Central memory CD4-positive, alpha-beta T cell (primary cell): ENCODE measurements around the gene SF3B4.
A peak's percentile ranks its signal among the peaks of the same experiment; 100 is the strongest.
"Not testable (repeated sequence)": the region's sequence is repeated elsewhere in the genome, so short reads cannot be mapped to it uniquely, and the experiment has no call there.

ENCODE experiments used
- DNase-seq: peaks from one replicate; pipeline ENCODE4 v3.0.0; 2022

The SF3B4 gene

DNA sequence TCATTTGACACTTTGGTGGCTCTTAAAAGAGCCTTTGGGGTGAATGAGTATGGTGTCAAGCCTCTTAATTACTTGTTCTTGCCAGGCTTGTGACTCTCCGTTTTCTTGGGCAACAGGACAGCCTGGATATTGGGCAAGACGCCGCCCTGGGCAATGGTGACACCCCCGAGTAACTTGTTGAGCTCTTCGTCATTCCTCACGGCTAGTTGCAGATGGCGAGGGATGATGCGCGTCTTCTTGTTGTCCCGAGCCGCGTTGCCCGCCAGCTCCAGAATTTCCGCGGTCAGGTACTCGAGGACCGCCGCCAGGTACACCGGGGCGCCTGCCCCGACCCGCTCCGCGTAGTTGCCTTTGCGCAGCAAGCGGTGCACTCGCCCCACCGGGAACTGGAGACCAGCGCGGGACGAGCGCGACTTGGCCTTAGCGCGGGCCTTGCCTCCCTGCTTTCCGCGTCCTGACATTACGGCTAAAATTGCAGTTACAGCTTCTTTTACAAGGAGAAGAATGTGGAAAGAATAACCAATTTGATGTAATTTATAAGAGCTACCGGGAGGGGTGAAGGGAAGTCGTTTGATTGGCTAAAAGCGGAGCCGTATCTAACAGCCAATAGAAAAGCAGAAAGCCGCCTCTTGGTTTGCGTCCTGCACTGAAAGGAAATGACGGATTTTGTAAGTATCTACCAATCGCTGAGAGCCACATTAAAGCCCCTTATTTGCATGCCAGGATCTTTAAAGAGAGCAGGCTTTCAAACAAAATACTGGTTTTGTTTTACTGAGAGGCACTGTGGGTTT lies 40.0 kb downstream of the SF3B4 start:
- DNase-seq = peak; percentile 95

DNA sequence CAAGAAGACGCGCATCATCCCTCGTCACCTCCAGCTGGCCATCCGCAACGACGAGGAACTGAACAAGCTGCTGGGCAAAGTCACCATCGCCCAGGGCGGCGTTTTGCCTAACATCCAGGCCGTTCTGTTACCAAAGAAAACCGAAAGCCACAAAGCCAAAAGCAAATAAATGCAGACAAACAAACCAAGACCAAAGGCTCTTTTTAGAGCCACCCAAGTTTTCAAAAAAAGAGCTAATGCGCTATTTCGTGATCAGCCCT lies 40.5 kb downstream of the SF3B4 start:
- DNase-seq = not testable (repeated sequence)

DNA sequence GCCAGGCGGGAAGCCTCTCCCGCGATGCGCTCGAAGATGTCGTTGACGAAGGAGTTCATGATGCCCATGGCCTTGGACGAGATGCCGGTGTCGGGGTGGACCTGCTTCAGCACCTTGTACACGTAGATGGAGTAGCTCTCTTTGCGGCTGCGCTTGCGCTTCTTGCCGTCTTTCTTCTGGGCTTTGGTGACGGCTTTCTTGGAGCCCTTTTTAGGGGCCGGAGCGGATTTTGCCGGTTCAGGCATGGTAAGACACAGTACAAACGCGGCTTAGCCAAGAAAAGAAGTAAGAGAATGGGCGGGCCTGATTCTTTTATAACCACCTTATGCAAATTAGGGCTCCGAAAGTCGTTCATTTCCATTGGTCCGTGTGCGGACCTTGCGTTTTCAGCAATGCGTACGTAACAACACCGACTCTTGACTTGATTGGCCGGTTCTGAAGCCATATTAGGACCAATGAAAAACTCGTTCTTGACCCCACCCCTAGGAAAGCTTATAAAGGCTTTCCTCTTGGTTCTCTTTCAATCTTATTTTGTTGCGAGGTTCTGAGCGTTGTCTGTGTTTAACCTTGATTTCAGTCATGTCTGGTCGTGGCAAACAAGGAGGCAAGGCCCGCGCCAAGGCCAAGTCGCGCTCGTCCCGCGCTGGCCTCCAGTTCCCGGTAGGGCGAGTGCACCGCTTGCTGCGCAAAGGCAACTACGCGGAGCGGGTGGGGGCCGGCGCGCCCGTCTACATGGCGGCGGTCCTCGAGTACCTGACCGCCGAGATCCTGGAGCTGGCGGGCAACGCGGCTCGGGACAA lies 41.0 kb downstream of the SF3B4 start:
- peak; percentile 96 for DNase-seq

DNA sequence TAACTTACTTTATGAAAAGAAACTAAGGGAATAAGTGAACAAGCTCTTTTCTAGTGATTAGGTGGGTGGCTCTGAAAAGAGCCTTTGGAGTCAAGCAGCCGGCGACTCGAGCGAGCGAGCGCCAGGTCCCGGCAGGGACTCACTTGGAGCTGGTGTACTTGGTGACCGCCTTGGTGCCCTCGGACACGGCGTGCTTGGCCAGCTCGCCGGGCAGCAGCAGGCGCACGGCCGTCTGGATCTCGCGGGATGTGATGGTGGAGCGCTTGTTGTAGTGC lies 41.5 kb downstream of the SF3B4 start:
- not testable (repeated sequence) for DNase-seq

DNA sequence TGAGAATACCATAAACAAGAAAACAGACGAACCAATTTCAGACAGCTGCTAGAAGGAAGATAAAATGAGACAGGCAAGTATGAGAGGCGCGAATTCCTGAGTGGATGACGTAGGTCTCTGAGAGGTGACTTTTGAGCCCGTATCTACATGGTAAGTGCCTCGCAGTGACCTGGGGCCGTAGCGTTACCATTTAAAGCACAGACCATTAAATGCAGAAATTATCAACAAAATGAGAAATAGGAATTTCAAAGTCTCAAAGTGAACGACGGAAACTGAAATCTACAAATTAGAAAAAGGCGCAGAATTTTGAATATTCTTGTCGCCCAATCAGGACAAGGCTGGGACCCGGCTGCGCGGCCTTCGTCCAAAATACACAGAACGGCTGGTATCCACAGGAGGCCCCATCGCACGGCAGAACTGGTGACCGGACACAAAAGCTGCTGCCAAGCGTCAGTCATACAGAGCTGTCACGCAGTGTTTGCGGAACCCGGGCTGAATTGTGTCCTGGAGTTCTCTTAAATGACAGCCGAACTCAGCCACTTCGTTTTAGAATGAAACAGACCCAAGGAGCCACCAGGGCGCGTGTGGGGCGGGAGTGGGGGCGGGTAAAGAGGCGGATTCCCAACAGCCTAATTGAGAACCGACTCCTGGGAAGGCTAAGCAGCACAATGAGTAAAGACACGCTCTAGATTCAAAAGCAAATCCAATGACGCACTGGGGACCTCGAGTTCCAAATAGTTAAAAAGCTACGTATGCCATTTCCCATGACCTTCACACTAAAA lies 42.1 kb downstream of the SF3B4 start:
- DNase-seq = peak; percentile 64

DNA sequence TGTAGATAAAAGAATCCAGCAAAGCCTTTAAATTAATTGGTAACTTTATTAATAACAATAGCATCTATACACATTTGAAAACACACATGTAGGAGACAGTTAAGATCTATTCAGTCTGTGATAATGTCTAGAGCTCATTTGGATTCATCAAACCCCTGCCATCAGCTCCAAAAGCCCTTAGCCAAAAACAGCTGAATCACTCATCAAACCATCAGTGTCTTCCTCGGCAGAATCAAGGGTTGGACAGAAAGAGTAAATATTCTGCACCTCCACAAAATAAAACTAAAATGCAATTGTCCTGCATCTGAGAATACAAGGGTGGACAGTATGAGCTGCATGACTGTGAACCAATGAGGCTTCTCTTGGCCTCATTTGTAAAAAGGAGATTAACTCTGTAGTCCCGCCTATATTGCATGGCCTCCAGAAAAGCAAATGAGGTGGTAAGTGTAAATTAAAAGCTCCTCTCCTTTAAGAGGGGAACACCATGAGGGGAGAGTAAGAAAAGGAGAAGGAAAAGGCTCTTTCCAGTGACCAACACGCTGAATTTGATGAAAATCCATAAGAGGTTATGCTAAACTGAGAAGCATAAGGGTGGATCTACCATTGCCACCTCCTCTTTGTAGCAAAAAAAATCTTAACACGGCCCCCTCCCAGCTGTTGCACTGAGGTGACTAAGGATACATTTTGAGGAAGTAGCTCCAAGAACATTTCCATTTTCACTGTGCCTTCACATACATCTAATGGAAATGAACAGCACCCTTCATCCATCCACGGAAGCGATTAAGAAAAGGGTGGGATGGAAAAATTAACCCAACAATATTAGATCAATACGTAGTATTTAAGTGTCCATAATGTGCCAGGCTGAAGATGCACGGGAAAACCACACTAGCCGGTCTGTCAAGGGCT lies 42.9 kb downstream of the SF3B4 start:
- DNase-seq = no peak

DNA sequence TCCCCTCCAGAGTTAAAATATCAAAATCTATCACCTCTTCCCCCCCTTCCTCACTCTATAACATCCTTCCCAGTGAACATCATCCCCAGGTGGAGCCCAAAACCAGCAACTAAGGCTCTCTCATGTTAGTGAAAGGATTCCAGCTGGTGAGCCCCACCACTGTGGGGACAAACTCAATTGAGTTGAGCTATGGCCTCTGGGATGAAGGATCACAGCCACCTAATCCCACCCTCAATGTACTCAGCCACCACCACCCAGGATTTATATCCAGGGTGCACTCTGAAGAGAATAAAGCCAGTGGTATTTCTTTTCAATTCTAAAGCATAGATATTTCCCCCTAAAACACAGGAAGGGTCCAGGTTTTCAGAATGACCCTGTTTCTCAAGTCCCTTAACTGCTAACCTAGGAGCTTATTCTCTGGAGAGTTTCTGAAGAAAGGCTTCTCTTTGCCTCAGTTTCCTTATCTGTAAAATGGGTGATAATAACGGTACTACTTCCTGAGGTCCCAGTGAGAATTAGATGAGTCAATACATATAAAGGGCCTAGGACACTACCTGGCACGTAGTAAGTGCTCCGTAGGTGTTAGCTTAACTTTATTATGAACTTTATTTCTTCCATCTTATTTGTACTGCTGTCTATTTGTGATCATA lies 43.9 kb downstream of the SF3B4 start:
- no peak for DNase-seq

DNA sequence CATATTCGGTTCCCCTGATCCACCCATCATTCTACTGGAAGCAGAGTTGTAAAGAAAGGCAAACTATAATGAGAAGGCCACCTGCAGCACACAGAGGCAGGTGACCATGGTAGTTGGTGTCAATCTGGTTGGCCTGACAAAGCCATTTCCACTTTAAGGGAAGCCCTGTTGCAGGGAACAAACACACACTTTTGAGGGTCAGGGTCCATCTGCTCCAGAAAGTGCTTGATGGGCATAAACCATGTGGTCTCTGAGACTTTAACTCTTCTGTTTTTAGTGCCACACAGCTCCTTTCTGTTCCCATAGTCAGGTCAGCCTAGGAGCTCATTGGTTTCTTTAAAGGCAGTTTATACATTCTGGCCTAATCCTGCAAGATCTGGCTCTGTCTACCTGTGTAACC lies 45.7 kb downstream of the SF3B4 start:
- DNase-seq = no peak

DNA sequence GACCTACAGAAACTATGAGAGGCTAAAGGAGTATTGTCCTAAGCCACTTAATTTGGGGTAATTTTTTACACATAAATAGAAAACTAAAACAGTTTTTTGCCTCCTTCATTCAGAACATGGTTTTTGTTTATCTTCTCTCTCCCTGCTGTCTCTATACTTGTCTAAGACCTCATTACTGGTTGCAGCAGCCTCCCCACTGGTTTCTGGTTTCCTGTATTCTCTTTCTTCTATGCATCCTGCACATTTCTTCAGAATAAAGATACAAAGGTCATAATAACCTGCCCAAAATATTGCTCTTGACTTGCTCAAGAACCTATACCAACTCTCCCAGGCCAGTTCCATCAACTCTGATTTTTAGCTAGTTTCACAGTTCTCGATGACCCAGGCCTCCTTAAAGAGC lies 48.0 kb downstream of the SF3B4 start:
- peak; percentile 36 for DNase-seq

DNA sequence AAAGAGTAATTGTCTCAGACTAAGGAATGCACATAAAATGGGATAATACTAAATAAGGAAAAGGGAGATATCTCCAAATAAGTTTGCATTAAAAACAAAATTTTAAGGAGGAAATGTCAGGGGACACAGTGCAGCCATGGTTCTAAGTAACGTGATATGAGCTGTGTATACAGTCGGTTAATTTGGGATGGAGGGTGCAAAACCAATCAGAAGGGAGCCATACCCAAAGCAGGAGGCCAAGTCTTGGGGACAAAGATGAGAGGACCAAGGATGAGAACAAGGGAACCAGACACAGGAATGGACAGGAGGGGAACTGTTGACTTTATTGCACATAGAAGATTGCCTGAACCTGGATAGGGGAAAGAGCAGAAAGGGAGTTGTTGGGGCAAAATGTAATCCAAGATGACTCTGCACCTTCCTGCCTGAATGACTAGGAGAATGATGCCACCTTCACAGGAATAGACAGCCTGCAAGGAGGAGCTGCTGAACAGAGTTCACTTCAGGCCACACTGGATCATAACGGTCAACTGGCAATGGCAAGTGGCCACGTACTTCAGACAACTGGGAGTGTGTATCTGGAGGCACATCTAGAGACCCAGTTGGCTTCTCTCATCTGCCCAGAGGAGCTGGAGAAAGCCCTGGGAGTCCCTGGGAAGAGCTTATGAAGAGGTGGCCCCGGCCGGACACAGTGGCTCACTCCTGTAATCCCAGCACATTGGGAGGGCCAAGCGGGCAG lies 50.2 kb downstream of the SF3B4 start:
- no peak for DNase-seq
